GM18873 (cell line): ENCODE data around the gene TOB1.

ENCODE experiments used
- ATAC-seq: cut with Tn5 transposase; IDR thresholded peaks from one replicate; pipeline ENCODE4 v1.9.1; 2021; ENCODE audit warnings: mild to moderate bottlenecking, moderate library complexity, moderate number of reproducible peaks; ENCODE audit not compliant: unreplicated experiment, low FRiP score

Gene TOB1, protein sequence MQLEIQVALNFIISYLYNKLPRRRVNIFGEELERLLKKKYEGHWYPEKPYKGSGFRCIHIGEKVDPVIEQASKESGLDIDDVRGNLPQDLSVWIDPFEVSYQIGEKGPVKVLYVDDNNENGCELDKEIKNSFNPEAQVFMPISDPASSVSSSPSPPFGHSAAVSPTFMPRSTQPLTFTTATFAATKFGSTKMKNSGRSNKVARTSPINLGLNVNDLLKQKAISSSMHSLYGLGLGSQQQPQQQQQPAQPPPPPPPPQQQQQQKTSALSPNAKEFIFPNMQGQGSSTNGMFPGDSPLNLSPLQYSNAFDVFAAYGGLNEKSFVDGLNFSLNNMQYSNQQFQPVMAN

DNA sequence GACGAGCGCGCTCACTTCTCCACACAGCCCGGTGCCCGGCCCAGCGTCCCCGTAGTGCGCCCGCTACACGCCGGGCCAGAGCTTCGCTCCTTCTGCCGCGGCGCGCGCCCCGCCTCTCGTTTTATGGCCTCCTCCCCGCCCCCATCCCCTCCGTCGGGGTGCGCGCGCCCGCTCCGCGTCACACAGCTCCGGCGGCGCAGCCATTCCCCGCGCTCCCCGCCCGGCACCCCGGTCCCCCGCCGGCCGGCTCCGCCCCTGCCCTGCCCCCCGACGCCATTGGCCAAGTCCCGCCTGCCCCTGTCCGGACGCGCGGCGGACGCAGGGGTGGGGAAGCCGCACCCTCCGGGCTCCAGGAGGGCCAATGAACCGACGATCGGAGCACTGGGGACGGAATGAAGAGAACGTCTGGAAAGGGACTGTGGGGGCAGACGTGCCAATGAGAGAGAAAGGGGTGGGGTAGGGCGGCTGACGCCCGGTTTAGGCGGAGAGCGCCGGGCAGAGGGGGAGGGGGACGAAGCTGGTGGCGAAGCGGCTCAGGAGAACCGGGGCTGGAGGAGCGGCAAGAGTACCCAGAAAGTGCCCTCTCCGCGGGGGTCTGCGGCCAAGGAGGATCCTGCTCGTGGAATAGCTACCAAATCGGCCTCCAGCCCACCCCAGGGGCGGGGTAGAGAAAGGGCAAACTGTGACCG lies at the start of gene TOB1:
Gene TOB1, minus strand, starts transcription at position 94 of the 689 bp plus-strand sequence. CDS start 2,337 bp downstream, outside the sequence.
- peak; percentile 50 for ATAC-seq

DNA sequence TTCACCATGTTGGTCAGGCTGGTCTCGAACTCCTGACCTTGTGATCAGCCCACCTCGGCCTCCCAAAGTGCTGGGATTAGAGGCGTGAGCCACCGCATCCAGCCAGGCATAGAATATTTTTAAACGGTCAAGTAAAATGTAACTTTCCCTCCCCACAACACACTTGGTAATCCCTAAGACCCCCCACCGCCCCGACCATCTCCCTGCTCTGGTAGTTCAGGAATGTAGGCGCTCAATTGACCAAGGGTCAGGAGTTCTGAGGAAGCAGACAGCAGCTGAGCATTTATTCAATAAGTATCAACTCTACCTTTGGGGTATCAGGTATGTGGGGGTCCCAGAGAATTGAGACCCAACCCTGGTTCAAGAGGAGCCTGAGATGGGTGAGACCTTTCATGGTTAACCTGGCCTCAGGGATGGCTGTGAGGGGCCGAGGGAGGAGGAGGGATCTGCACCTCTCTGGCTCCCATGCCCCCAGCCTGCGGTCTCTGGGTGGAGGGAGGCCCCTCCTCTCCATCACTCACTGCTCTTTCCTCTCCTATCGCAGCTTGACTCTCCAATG lies 48.4 kb upstream of the TOB1 start:
- ATAC-seq: no peak

DNA sequence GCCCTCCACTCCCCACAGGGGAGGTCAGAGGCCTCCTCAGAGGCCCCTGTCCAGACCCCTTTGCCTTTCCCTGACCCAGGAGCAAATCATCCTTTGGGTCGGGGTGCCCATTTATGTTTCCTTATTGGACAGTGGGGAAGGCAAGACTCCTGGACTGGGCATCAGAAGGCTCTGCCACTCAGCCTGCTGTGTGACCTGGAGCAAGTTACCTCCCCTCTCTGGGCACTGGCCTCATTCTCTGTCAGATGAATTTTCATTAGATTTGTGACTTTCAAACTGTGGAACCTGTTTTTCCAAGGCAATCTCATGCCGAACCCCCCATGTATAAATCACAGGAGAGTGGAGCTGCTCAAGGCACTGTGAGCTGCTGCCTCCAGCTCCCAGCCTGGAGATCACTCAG lies 47.0 kb upstream of the TOB1 start:
- no peak for ATAC-seq

DNA sequence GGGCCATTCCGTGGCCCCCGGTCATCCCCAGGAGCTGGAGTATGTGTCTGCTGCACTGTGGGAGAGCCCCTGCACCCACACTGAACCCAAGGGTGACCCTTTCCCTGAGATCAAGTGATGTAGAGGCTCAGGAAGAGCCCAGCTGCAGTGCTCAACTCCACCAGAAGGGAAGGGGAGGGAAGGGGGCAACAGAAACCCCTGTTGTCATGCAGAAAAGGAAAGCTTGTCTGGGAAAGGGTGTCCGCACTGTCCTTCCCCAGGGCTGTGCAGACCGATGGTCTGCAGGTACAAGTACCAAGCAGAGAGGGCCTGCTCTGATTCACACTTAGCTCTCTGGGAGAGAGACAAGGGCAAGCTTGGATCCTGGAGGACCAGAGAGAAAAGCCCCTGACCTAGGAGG lies 45.7 kb upstream of the TOB1 start:
- no peak for ATAC-seq

DNA sequence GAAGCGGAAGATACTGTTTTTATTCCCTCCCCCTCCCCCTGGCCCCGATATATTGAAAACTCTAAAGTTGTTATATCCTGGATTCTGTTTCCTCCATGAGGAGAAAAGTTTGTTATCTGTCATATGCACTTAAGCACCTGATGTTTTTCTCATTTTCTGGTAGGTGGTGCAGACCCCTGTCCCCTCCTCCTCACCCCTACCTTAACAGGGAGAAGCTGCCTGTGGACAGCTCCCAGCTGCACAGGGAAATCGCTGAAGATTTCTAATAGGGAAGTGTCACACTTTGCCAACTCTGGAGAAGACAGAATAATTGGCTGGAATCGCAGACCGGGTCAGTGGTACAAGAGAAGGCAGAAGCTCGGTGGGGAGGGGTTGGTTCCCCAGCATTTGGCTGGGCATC lies 45.3 kb upstream of the TOB1 start:
- ATAC-seq: no peak

DNA sequence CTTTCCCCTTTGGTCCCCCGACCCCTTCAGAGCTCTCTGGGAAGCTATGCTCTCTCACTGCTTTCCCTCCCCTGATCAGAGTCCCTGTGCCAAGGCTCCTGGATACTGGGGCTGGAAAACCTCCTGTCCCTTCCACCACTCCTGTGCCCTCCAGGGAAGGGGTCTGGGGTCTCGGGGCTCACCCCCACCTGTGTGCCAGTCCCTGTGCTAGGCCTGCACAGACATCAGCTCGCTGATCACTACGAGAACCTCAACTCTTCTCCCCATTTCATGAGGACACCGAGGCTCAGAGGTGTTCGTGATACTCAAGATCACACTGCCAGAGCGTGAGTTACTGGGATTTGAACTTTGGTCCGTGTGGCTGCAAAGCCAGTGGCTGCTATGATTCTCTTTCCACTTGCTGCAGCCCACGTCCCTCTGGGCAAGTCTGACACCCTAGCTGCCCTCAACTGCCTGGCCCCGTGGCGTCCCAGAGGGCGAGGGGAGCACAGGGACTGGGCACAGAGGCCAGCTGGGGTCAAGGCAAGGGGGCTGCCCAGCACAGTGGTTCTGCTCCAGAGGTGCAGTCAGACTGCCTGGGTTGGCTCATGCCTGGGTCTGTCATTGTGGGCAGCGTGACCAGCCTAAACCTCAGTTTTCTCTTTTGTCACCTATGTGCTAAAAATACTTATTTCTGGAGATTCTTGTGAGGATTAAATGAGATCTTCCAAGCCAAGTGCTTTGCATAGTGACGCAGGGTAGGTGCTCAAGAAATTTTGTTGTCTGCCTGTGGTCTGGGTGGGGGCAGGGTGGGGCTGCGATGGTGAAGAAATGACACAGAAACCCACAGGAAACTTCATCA lies 43.8 kb upstream of the TOB1 start:
- no peak for ATAC-seq

DNA sequence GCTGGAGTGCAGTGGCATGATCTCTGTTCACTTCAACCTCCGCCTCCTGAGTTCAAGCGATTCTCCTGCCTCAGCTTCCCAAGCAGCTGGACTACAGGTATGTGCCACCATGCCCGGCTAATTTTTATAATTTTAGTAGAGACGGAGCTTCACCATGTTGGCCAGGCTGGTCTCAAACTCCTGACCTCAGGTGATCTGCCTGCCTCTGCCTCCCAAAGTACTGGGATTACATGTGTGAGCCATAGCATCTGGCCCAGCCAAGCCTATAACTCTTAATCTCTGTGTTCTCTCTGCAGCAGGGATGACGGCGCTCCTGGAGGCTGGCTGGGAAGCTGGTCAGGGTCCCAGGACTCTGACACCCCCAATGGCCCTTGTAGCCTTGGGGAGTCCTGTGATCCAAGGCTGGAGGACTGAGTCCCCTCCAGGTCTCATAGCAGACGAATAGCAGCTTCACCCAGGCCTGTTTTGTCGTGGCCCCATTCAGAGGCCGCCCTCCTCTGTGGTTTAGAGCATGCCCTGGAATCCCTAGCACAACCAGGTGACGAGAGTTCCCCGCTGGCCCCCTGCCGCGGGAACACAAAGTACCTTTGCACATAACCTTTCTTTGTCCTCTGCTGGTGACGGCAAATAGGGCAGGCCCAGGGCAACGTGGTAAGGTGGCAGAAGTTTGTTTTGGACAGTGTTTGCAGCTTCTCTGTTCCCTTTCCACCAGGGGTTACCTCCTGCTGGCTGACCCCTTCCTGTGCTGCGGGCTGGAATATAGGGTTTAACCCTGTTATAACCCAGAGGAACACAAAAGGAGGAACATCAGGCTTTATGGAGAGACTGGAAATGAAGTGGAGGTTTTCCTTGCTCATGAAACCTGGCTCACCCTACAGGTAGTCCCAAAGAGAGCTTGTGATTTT lies 43.0 kb upstream of the TOB1 start:
- ATAC-seq: no peak

DNA sequence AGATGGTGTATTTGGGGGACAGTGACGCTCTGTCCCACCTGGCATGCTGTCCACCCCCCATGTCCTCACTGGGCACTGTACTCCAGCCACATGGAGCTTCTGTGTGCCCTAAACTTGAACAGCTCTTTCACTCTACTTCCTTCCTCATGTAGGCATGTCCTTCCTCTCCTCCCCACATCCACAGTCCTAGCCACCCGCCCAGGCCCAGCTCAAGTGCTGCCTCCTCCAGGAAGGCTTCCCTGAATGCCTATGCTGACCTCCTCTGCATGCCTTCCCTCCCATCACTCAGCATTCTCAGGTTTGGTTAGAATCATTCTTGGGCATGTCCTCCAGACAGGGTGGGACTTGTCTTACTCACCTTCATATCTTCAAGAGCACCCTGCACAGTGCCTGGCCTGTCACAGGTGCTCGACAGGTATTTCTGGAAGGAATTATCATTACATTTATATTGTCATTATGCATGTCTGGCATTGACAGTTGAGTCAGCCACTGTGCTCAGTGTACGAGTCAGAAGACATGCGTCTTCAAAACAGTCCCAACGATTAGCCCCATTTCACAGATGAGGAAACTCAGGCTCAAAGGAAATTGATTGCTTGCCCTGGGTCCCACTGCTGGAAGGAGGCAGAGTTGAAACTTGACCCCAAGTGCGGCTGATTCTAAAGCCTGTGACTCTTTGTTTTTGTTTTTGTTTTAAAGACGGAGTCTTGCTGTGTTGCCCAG lies 42.1 kb upstream of the TOB1 start:
- no peak for ATAC-seq

DNA sequence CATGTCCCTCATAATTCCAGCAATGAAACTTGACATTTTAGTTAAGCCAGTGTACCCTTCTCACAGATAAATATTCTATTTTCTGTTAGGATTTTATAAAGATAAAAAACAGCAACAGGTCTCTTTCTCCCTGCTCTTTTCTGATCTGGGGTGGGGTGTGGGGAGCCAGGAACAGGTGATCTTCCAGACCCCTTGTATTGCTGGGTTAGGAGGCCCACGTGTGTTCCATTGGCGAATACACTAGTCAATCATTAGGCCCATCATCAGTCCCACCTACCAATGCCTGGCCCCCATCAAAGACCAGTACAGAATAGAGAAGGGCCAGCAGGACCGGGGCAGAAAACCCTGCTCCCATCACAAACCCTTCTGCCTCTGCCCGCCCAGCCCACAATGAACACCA lies 40.3 kb upstream of the TOB1 start:
- ATAC-seq: no peak

DNA sequence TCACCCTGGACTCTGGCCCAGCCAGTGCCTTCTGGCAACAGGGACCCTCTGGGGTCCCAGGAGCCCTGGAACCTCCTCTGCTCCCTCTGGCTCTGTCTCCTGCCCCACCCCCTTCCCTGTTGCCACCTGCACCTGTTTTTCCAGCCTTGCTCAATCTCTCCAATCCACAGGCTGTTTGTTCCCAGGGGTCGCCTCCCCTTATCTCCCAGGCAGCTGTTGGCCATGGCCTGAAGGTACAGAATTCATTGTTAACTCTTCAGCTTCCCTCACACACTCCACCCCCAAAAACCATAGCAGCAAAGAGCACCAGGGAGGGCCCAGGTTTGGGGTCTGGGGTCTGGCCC lies 39.3 kb upstream of the TOB1 start:
- no peak for ATAC-seq

DNA sequence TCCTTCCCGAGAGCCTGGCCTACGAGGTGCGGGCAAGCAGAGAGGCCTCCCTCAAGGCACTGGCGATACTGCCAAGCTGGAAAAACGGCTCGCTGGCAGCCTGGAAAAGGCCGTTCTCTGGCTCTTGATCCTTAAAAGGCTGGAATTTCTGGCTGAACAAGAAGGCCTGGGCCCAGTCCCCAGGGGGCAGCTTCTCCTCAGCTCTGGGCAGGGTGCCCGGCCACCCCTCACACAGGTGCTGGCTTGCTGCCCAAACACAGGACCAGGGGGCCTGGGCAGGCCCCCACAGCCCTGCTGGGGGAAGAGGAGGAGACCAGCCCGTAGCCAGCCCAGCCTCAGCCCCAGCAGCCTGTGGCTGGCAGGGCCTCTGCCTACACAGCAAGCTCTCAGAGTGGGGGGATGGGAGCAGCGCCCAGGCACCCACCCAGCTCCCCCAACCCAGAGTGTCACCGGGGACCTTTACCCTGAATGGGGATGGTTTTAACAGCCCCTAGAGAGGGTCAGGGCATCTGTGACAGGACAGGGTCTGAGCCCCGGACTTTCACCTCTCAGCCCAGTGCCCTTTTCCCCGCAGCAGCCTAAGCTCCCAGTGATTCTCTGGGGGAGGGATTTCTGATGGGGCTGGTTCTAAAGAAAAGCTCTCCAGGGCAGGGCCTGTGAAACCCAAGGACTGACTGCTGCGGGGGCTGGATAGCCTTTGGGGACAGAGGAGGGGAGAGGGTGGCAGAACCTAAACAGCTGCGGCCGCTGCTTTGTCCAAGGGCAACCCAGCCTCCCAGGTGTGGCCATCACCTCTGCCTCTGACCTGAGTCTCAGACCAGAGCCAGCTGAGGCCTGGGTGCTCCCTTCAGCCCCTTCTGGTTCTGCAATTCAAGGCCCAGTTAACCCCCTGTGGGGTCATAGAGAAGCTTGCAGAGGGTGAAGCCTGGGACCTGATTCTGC lies 38.6 kb upstream of the TOB1 start:
- no peak for ATAC-seq

DNA sequence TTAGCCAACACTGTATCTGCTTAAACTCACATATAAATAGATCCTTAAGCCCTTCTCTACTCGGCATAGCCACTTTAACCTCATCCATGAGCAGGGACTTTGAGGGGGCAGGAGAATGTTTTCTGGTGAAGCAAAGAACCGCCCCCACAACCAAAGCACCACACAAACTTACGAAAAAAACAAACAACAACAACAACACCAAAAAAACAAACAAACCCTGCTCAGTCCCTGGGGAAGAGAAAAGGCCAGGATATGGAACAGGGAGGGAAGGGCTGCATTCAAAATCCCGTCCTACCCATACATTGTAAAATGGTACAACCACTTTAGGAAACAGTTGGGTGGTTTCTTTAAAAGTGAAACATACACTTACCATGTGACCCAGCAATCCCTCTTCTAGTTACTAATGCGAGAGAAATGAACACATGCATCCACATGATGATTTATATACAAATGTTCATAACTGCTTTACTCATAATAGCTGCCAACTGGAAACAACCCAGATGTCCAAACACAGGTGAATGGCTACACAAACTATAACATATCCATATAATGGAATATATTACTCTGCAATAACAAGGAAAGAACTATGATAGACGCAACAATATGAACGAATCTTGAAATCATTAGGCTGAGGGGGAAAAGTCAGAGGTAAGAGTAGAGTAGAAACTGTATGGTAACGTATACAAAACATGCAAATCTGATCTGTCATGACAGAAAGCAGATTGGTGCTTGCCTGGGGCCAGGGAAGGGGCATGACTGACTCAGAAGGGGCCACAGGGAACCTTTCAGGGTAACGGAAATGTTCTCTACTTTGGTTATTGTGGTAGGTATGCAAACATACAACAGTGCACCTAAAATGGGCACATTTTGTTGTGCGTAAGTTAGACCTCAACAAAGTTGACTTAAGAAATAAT lies 37.7 kb upstream of the TOB1 start:
- no peak for ATAC-seq

DNA sequence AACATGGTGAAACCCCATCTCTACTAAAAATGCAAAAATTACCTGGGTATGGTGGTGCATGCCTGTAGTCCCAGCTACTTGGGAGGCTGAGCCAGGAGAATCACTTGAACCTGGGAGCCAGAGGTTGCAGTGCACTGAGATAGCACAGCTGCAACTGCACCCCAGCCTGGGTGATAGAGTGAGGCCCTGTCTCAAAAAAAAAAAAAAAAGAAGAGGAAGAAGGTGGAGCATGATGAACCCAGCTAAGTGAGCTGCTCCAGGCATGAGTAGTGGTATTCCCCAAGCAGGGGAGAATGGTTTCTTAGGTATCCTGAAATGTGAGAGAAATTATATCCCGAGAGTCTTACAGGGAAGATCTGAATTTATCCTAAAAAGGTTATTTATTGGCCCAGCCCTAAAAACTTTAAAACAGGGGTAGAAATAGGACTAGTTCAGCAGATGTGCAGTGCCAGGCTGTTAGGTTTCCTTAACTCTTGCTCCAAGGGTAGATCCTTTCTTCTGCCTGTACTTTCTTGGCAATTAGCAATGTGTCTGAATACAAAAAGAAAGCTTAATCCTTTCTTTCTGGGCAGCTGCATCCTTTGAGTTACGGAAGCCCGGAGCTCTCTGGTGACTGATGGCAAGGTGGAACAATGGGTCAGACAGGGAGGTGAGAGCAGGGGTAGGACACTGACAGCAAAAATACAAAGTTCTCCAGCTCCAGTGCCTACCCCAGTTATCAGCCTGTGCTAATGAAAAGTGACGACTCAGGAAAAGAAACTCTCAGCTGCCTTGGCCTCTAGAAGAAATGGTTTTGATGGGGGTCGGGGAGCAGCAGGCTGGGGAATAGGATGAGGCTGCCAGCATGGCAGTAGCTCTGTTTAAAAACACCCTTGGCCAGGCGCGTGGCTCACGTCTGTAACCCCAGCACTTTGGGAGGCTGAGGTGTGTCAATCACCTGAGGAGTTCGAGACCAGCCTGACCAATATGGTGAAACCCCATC lies 36.5 kb upstream of the TOB1 start:
- ATAC-seq: no peak

DNA sequence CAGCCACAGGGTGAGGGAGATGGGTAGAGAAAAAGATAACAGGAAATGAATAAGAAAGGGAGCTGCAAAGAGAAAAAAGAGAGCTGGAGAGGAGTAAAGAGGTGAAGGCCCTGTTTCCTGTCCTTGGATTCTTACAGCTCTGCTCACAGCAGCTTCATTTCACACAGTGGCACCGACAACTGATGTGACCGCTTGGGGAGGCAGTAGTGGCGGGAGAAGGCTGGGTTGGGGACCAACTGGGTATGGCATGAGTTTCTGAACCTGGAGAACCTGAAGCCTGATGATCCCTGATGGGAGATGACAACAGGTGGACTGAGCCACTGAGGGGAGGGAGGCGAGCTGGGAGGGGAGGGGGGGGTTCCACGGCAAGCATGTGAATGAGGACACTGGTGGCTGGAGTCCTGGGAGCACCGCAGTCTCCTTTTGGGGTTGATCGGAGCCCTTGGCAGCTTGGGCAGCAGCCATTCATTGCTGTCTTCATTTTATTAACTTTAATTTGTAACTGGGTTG lies 34.3 kb upstream of the TOB1 start:
- ATAC-seq: no peak

DNA sequence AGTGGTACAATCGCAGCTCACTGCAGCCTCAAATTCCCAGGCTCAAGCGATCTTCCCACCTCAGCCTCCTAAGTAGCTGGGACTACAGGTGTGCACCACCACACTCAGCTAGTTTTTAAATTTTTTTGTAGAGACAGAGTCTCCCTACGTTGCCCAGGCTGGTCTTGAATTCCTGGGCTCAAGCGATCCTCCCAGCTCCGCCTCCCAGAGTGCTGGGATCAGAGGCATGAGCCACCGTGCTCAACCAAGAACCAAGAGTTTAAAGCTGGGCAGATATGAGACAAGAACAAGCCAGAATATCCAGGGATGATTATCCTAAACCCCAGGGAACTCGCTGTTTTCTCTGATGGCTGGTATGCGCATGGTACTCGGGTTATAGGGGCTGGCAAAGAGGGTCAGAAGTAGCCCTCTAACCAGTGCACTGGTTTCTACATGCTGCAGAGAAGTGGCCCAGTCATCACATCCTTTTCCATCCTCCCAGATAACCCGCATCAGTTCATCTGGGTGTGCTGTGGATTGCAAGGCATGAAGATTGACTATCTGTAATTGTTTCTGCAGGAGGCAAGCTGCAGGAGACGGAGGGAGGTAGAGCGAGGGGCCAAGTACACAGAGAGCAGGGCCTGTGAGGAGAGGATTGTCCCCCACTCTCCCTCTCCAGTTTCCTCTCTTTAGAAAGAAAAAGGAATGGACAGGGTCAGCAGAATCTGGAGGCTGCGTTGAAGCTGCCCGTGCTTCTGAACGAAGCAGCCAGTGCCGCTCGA lies 33.6 kb upstream of the TOB1 start:
- no peak for ATAC-seq
